ENCODE measurements around the gene SELPLG. TPM values are rescaled to one million over a fixed set of nuclear protein-coding genes. Genes with fewer than 3 reads are reported as not detected.

SELPLG gene
- total and polyA plus RNA-seq, 2 donors (not counting 1 experiment from before 2014, with no cell fraction given), result 6.1 to 8.0 TPM

GRCh38 chr12:108616359-108616758, 17.3 kb downstream of the SELPLG start:
- Histone ChIP-seq H3K9me3 (ENCODE audit: control extremely low read depth in 1 of 3, control insufficient read depth in 2 of 3, insufficient read depth in 1 of 3, low read length in 2 of 3) (peaks cover 0 to 23% (median 8%) of the 10 kb centered on the region in 3 donors), H3K27me3 (replicated peaks in 1 of 4; ENCODE audit: control extremely low read depth in 1 of 4, control insufficient read depth in 3 of 4, insufficient read depth in 4 of 4, low read length in 3 of 4) (no peaks in the 10 kb centered on the region), H3K4me3 (ENCODE audit: control extremely low read depth in 1 of 5, extremely low read depth in 1 of 5, insufficient read depth in 1 of 5, low read depth in 2 of 5, low read length in 4 of 5) (no peak overlapping the region), H3K9ac (ENCODE audit: low read length) (peak overlapping the region; percentile 18), H2AFZ (ENCODE audit: insufficient read depth, low read depth, low read length, poor library complexity, severe bottlenecking) (no peak overlapping the region), H4K20me1 (ENCODE audit: control insufficient read depth, insufficient read depth, low read length, poor library complexity, severe bottlenecking) (no peaks in the 10 kb centered on the region), H3K4me2 (replicated peaks; ENCODE audit: low read depth, low read length, poor library complexity, severe bottlenecking) (peak overlapping the region; percentile 52), H3K27ac (ENCODE audit: low read length in 2 of 2) (peak overlapping the region; percentile 80 to 93), H3K36me3 (replicated peaks in 1 of 2; ENCODE audit: control extremely low read depth in 1 of 2, control insufficient read depth in 1 of 2, extremely low read depth in 1 of 2, insufficient read depth in 2 of 2, low read length in 1 of 2) (no peaks in the 10 kb centered on the region), H3K4me1 (ENCODE audit: control insufficient read depth in 2 of 2, insufficient read depth in 2 of 2, low read length in 2 of 2) (peaks cover 39 to 49% of the 10 kb centered on the region in 2 donors), H3K79me2 (ENCODE audit: control insufficient read depth, insufficient read depth, low read length) (peaks cover 3% of the 10 kb centered on the region)
- DNase-seq (no peak), ATAC-seq (ENCODE audit: low read depth) (no peak)
- CTCF ChIA-PET, result interaction anchor here (1.1 to 13.8 kb wide), 13 partner anchors 13 to 335 kb away, joined by 3 to 431 read pairs (median 15); partner anchors contain the start of genes ISCU, SART3 and SELPLG
- TF ChIP-seq CTCF (IDR thresholded peaks at IDR 0.05) (no peak), EZH2 (IDR thresholded peaks at IDR 0.05; ENCODE audit: borderline replicate concordance, insufficient read depth, low read depth, low read length, poor library complexity, severe bottlenecking) (no peak)
- H3K27ac Mint-ChIP-seq, result peak overlapping the region; percentile 98
- POLR2A ChIA-PET, result interaction anchor here (0.6 to 8.6 kb wide), 4 partner anchors 19 to 234 kb away, joined by 6 to 133 read pairs (median 18); partner anchors contain the start of gene SELPLG
- peak overlapping the region; percentile 80 for H3K4me3 Mint-ChIP-seq
- peaks cover 3% of the 10 kb centered on the region for H3K9me3 Mint-ChIP-seq (ENCODE audit: insufficient read depth)
- intact Hi-C loops (cut with micrococcal nuclease), result loop anchor here (5.0 kb wide), 2 partner anchors 116 to 336 kb away; partner anchors contain the start of gene CORO1C
- H3K4me1 Mint-ChIP-seq, result peaks cover 75% of the 10 kb centered on the region
- 95% methylated on average over 2 of the region's 2 CpGs for WGBS (ENCODE audit: insufficient coverage)
- H3K27me3 Mint-ChIP-seq, result peaks cover 3% of the 10 kb centered on the region

DNA sequence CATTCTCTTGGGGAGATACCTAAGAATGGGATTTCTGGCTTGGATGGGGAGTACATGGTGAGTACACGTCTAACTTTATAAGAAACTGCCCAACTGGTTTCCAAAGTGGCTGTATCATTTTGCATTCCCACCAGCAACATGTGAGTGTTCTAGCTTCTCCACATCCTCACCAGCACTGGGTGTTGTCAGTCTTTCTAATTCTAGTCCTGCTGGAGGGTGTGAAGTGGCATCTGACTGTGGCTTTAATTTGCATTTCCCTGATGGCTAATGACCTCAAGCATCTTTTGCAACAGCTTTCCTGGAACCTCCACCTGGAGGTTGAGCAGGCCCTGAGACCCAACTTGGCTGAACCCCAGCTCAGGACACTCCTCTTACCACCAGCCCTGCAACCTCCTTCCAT, 17.8 kb downstream of the SELPLG start:
- H3K4me3 Mint-ChIP-seq, result peak overlapping the region; percentile 80
- Histone ChIP-seq H3K4me1 (ENCODE audit: control insufficient read depth in 2 of 2, insufficient read depth in 2 of 2, low read length in 2 of 2) (peaks cover 39 to 49% of the 10 kb centered on the region in 2 donors), H3K4me2 (replicated peaks; ENCODE audit: low read depth, low read length, poor library complexity, severe bottlenecking) (no peak overlapping the region), H4K20me1 (ENCODE audit: control insufficient read depth, insufficient read depth, low read length, poor library complexity, severe bottlenecking) (no peaks in the 10 kb centered on the region), H3K4me3 (ENCODE audit: control extremely low read depth in 1 of 5, extremely low read depth in 1 of 5, insufficient read depth in 1 of 5, low read depth in 2 of 5, low read length in 4 of 5) (no peak overlapping the region), H3K36me3 (replicated peaks in 1 of 2; ENCODE audit: control extremely low read depth in 1 of 2, control insufficient read depth in 1 of 2, extremely low read depth in 1 of 2, insufficient read depth in 2 of 2, low read length in 1 of 2) (no peaks in the 10 kb centered on the region), H3K79me2 (ENCODE audit: control insufficient read depth, insufficient read depth, low read length) (no peaks in the 10 kb centered on the region), H3K9me3 (ENCODE audit: control extremely low read depth in 1 of 3, control insufficient read depth in 2 of 3, insufficient read depth in 1 of 3, low read length in 2 of 3) (peaks cover 0 to 23% (median 8%) of the 10 kb centered on the region in 3 donors), H3K9ac (ENCODE audit: low read length) (no peak overlapping the region), H2AFZ (ENCODE audit: insufficient read depth, low read depth, low read length, poor library complexity, severe bottlenecking) (no peak overlapping the region), H3K27me3 (replicated peaks in 1 of 4; ENCODE audit: control extremely low read depth in 1 of 4, control insufficient read depth in 3 of 4, insufficient read depth in 4 of 4, low read length in 3 of 4) (no peaks in the 10 kb centered on the region), H3K27ac (ENCODE audit: low read length in 2 of 2) (peak overlapping the region in 1 of 2 donors; percentile 93)
- H3K27ac Mint-ChIP-seq, result peak overlapping the region; percentile 98
- DNase-seq (no peak), ATAC-seq (ENCODE audit: low read depth) (no peak)
- CTCF ChIA-PET, result interaction anchor here (1.5 to 13.8 kb wide), 8 partner anchors 12 to 188 kb away, joined by 3 to 431 read pairs (median 118); partner anchors contain the start of genes ISCU, SART3 and SELPLG
- peaks cover 71% of the 10 kb centered on the region for H3K4me1 Mint-ChIP-seq
- POLR2A ChIA-PET, result interaction anchor here (0.9 to 8.6 kb wide), 2 partner anchors 20 to 43 kb away, joined by 3 to 133 read pairs; partner anchors contain the start of gene SELPLG
- intact Hi-C loops (cut with micrococcal nuclease), result loop anchor here (5.0 kb wide), 2 partner anchors 116 to 336 kb away; partner anchors contain the start of gene CORO1C
- WGBS (ENCODE audit: insufficient coverage), result no CpG with 5 or more reads among the region's 1 CpG
- H3K9me3 Mint-ChIP-seq (ENCODE audit: insufficient read depth), result peaks cover 3% of the 10 kb centered on the region
- TF ChIP-seq EZH2 (IDR thresholded peaks at IDR 0.05; ENCODE audit: borderline replicate concordance, insufficient read depth, low read depth, low read length, poor library complexity, severe bottlenecking), result no peak
- H3K27me3 Mint-ChIP-seq, result peaks cover 3% of the 10 kb centered on the region
